Epithelial cell of proximal tubule (primary cell): Measurements from ENCODE around the gene USP21. TPM values are rescaled to one million over a fixed set of nuclear protein-coding genes. Genes with fewer than 3 reads are reported as not detected.

Experiments
- DNase-seq: peaks from one replicate; pipeline ENCODE4 v3.0.0-alpha.2; 2011; ENCODE audit warnings: low read depth
- H3K4me3 ChIP-seq: 2 replicates; pipeline ENCODE4 v1.5.1; 2011; ENCODE audit warnings: low read depth, mild to moderate bottlenecking, low read length
- CTCF ChIP-seq: conservative IDR thresholded peaks from 2 replicates; pipeline ENCODE4 v1.5.1; 2012; ENCODE audit warnings: low read depth, mild to moderate bottlenecking, low read length
- total RNA-seq: library from RNA; depleted of rRNA; stranded (reverse); fragments of >200 nt; gene quantifications from 2 replicates; pipeline ENCODE4 v1.2.3, GENCODE V29; 2015

USP21 gene
- total RNA-seq, 1 donor from 2014 or later: 20.6 TPM

DNA sequence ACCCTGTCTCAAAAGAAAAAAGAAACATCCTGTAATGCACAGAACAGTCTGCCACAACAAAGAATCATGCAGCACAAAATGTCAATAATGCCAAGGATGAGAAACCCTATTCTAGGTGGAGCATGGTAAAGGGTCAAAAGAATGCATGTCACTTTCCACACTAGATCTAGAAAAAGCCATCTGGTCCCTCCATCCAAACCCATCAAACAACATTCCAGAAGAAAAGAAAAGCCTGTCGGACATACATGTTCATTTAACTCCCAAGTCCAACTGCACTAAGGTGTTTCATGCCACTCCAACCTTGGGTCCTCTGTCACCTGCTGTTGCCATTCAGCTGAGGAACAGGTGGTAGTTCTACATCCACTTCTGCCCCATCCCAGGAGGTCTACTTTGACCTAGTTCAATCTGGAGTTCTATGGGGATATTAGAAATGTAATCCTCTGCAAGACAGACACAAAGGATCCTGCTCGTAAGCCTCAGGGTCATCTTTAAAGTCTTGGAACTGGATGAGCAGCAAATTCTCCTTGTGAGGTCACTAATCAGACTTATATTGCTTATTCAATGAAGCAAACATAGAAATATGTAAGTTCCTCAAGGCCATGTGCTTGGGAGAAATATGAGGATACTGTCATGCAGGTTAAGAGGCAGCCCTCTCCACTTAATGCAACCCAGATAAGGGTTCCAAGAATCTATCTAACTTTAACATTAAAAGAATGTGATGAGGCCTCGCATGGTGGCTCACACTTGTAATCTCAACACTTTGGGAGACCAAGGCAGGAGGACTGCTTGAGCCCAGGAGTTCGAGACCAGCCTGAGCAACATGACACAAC lies 30.5 kb upstream of the USP21 start:
- no peak overlapping the region for H3K4me3 ChIP-seq
- TF ChIP-seq CTCF: no peak
- no peak for DNase-seq

- DNase-seq: no peak
- TF ChIP-seq CTCF: no peak
- H3K4me3 ChIP-seq: no peak overlapping the region
These were observed 29.0 kb upstream of the USP21 start for GRCh38 chr1:161130266-161130665.

DNA sequence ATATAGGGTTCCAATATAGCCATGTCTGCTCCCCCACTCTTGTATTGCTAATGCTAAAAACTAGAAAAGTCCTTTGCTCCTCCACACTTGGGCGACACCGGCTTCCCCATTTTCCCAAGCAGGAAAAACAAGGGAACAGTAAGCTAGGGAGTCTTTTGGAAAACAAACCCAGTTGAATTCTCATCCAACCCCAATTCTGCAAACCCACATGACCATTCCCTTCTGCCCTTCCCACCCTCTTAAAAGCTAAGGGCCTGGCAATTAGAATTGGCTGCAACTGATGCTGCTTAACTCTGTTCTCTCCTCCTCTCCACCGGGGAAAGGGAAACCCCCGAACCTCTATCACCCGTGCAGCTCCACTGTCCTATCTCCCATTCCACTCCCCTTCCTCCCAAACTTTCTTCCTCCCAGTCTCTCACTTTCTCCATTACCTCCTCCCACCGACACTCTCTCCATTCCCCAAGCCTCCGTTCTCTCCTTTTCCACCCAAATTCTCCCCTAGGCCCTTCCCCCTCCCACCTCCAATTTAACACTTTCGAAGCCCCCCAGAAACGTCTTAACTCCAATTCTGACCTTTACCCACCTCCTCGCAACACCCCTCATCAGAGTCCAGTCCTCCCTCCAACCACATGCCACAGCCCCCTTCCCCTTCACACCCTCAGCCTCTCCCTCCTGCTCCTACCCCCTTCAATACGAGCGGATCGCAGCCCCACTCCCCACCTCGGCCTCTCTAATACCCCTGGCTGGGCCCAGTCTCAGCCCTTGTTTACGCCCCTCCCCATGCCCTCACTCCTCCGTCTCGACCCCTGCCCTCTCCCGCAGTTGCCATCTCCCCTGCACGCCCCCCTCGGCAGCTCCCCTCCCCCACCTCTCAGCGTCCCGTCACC lies 27.5 kb upstream of the USP21 start:
- no peak for DNase-seq
- no peak for TF ChIP-seq CTCF
- H3K4me3 ChIP-seq: peak overlapping the region; percentile 95

- peak; percentile 84 for DNase-seq
- peak within 1 kb of the TSS; percentile 95 for H3K4me3 ChIP-seq
- TF ChIP-seq CTCF: no peak
These were observed 26.7 kb upstream of the USP21 start, which contains the start of gene DEDD for GRCh38 chr1:161132410-161133219. Gene DEDD, minus strand, starts transcription at chr1:161132667. Its CDS starts 8,205 bp downstream, at chr1:161124462.

- TF ChIP-seq CTCF: no peak
- DNase-seq: no peak
- peak overlapping the region; percentile 95 for H3K4me3 ChIP-seq
These were observed 26.0 kb upstream of the USP21 start for GRCh38 chr1:161133220-161133740.

GRCh38 chr1:161137881-161138280 lies 21.4 kb upstream of the USP21 start:
- TF ChIP-seq CTCF: no peak
- no peak for DNase-seq
- H3K4me3 ChIP-seq: no peak overlapping the region
